ENCODE data around the gene GOLGA8A.
A peak's percentile ranks its signal among the peaks of the same experiment; 100 is the strongest.

Gene GOLGA8A

GRCh38 chr15:34461730-34462129 is 24.1 kb upstream of the GOLGA8A start:
- H3K4me3 ChIP-seq (ENCODE audit: low read depth, low read length), result no peak overlapping the region
- in situ Hi-C loops (cut with HindIII; ENCODE audit: low sequenced_read_pairs), result no loop called here
- no peak for DNase-seq (ENCODE audit: low read depth)
- no peak for TF ChIP-seq CTCF (IDR thresholded peaks at IDR 0.05; ENCODE audit: low read depth, low read length, missing control alignments)

- DNase-seq (ENCODE audit: low read depth), result no peak
- no peak for TF ChIP-seq CTCF (IDR thresholded peaks at IDR 0.05; ENCODE audit: low read depth, low read length, missing control alignments)
- no peak overlapping the region for H3K4me3 ChIP-seq (ENCODE audit: low read depth, low read length)
- in situ Hi-C loops (cut with HindIII; ENCODE audit: low sequenced_read_pairs), result no loop called here
Measured at GRCh38 chr15:34460451-34460850, 22.8 kb upstream of the GOLGA8A start.

- no peak for DNase-seq (ENCODE audit: low read depth)
- no peak overlapping the region for H3K4me3 ChIP-seq (ENCODE audit: low read depth, low read length)
- no peak for TF ChIP-seq CTCF (IDR thresholded peaks at IDR 0.05; ENCODE audit: low read depth, low read length, missing control alignments)
- in situ Hi-C loops (cut with HindIII; ENCODE audit: low sequenced_read_pairs), result no loop called here
Measured at GRCh38 chr15:34456658-34457057, 19.1 kb upstream of the GOLGA8A start.

GRCh38 chr15:34442891-34443290 is 5.3 kb upstream of the GOLGA8A start:
- DNase-seq (ENCODE audit: low read depth), result no peak
- no peak for TF ChIP-seq CTCF (IDR thresholded peaks at IDR 0.05; ENCODE audit: low read depth, low read length, missing control alignments)
- H3K4me3 ChIP-seq (ENCODE audit: low read depth, low read length), result no peak overlapping the region
- in situ Hi-C loops (cut with HindIII; ENCODE audit: low sequenced_read_pairs), result no loop called here

GRCh38 chr15:34439878-34440277 is 2.3 kb upstream of the GOLGA8A start:
- DNase-seq (ENCODE audit: low read depth), result no peak
- no peak overlapping the region for H3K4me3 ChIP-seq (ENCODE audit: low read depth, low read length)
- in situ Hi-C loops (cut with HindIII; ENCODE audit: low sequenced_read_pairs), result no loop called here
- TF ChIP-seq CTCF (IDR thresholded peaks at IDR 0.05; ENCODE audit: low read depth, low read length, missing control alignments), result no peak

GRCh38 chr15:34436956-34437442 is 609 bp downstream of the GOLGA8A start:
- H3K4me3 ChIP-seq (ENCODE audit: low read depth, low read length), result peak overlapping the region; percentile 50
- in situ Hi-C loops (cut with HindIII; ENCODE audit: low sequenced_read_pairs), result no loop called here
- no peak for DNase-seq (ENCODE audit: low read depth)
- no peak for TF ChIP-seq CTCF (IDR thresholded peaks at IDR 0.05; ENCODE audit: low read depth, low read length, missing control alignments)

All from astrocyte of the cerebellum (primary cell).